ENCODE results near the gene TNIK.

TNIK gene

DNA sequence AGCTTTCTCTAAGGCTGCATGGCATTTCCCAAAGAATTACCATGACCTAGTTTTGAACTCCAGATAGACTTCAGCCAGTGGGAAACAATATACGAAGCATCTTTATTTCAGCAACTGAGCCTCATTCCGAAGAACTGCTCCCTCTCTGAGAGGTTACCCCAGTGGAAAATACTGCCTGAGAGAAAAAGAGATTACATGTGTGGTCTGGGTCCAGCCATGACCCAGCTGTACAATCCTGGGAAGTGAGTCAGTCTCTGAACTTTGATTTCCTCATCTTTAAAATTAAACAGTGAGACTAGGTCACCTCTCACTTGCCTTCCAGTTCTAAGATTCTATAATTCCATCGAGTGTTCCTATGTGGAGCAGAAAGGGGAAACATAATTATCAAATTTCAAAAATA is 42.4 kb downstream of the TNIK start:
- peak in 1 of 2 experiments; percentile 31 for DNase-seq (ENCODE audit: low read depth in 2 of 2)

DNA sequence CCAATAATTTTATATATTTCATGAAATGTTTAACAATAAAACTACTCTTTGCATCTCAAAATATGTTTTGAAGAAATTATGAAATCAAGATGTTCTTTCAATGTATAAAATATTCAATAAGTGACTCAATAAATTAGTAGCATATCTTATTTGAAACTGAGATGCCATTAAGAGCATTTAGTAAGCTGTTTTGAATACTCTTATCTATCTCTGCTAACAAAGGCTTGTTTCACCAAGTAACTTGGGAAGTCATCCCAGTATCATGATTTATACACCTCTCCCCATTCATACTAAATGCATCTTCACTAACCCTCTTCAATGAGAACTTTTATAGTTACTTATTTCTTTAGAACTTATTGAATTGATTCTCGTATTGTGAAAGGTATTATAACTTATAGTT is 43.1 kb downstream of the TNIK start:
- no peak for DNase-seq (ENCODE audit: low read depth in 2 of 2)

DNA sequence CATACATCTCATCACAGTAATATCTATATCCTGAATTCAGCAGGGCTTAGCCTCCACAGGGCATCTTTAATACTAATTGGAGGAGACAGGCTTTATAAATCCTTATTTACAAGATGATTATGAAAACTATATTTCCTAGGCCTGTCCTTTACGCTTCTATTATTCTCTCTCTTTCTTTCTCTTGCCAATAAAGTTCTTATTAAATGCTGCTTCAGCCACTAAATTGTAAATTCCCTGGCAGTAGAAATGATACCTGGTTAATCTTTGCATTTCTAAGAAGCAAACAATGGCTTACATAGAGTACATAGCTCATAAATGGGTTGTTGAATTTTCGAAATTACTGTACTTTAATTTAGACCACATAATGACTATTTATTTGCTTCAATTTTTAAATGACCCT is 43.5 kb downstream of the TNIK start:
- no peak for DNase-seq (ENCODE audit: low read depth in 2 of 2)

- DNase-seq (ENCODE audit: low read depth in 2 of 2), result no peak
Observed at GRCh38 chr3:171416061-171416460, 44.1 kb downstream of the TNIK start.

DNA sequence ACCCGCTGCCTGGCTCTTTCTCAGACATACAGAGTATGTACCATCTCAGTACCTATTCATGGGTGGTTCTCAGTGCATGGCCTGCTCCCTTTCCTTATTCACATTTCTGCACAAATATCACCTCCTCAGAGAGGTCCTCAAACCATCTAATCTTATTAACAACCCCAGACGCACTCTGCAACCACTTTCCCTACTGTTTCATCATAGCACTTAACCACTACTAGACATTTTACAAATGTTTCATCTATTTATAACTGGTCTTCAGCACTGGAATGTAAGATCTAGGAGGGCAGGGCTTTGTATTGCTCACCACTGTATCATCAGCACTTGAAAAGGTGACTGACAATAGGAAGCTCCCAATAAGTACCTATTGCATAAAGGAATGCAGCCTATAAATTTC is 45.1 kb downstream of the TNIK start:
- no peak for DNase-seq (ENCODE audit: low read depth in 2 of 2)

- no peak for DNase-seq (ENCODE audit: low read depth in 2 of 2)
Observed at GRCh38 chr3:171412473-171412872, 47.7 kb downstream of the TNIK start.

- no peak for DNase-seq (ENCODE audit: low read depth in 2 of 2)
Observed at GRCh38 chr3:171412054-171412453, 48.2 kb downstream of the TNIK start.

DNA sequence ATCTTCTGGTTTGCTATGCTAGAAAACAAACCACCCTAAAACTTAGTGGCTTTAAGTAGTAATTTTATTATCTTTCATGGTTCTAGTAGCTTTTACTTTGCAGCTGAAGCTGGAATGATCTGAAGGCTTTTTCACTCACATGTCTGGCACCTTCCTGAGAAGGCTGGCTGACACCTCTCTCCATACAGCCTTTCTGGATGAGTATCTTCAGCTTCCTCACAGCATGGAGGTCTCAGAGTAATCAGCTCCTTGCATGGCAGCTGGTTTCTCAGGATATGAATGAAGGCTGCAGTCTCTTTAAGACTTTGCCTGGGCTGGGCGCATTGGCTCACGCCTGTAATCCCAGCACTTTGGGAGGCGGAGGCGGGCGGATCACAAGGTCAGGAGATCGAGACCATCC is 50.0 kb downstream of the TNIK start:
- no peak for DNase-seq (ENCODE audit: low read depth in 2 of 2)

DNA sequence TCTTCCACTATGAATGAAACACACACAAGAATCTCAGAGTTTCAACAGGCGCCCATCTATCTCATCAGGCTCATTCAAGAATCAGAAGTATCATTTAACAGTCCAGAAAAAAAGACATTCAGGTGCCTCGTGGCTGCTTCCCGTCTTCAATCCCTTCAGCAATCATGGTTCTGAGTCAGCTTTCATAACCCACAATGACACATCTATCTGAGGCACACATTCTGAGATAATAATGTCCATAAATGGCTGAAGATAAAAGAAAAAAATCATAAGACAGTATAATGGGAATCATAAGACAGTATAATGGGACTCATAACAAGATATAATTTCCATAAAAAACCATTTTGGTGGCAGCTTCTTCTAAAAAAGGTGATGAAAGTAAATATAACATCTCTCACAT is 52.4 kb downstream of the TNIK start:
- peak; percentile 45 to 51 for DNase-seq (ENCODE audit: low read depth in 2 of 2)

DNA sequence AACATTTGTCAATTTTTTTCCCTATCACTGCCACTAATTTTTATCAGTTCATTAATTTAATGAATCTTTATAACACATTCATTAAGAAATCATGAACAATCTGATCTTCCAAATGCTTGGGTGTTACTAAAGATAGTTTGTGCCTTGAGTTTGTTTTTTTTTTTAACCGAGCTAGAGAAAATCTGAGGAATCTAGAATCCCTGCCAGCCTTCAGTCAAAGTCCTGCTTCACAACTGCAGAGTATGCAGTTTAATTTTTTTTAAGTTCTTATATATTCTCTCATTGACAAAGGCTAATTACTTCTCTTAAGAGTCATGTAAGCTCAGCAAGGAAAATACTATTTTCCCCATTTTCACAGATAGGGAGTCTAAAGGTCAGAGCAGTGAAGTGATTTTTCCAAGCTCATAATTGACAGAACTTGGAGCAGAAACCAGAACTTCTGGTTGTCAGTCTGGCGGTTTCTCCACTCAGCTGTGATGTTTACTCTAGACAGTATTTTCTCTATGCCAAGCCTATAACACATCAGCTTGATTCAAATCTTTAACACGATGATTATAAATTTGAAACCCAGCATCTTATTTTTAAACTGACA is 55.7 kb downstream of the TNIK start:
- DNase-seq (ENCODE audit: low read depth in 2 of 2), result no peak

DNA sequence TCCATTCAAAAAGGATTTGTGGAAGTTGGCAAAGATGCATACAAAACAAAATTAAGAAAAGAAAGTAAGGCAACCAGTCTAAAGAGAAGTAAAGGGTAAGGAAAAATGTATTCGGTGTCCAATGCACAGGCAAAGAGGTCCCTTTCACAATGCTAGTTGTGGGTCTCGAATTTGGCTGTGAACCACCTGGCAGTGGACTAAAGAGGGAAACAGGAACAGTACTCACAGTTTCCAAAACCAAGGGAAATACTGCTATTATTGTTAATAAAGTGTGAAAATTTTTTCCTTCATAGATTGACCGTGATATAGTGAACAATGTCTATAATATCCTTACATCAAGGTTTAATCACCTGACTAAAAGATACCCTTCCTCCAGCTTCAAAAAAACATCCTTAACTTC is 57.9 kb downstream of the TNIK start:
- DNase-seq (ENCODE audit: low read depth in 2 of 2), result no peak

- DNase-seq (ENCODE audit: low read depth in 2 of 2), result no peak
Observed at GRCh38 chr3:171401432-171401831, 58.8 kb downstream of the TNIK start.

GRCh38 chr3:171399842-171400241 is 60.4 kb downstream of the TNIK start:
- no peak for DNase-seq (ENCODE audit: low read depth in 2 of 2)

DNA sequence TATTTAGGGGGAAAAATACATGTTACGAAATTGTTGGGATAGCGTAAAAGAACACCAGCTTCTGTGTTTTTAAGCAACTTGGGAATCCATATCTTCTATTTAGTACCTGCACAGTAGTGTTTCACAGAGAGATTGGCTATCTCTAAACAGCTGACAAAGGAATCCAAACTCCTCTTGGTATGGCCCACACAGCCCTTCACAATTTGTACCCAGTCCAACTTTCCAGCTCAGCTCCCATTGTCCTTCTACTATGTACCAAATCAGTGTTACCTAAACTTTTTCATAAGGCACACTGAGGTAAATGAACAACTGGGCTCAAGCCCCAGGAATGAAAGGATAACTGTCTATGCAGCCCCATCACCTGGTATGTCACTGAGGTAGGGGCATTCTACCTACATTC is 61.9 kb downstream of the TNIK start:
- DNase-seq (ENCODE audit: low read depth in 2 of 2), result no peak

- DNase-seq (ENCODE audit: low read depth in 2 of 2), result no peak
Observed at GRCh38 chr3:171397089-171397488, 63.1 kb downstream of the TNIK start.

GRCh38 chr3:171396048-171396447 is 64.2 kb downstream of the TNIK start:
- no peak for DNase-seq (ENCODE audit: low read depth in 2 of 2)

- no peak for DNase-seq (ENCODE audit: low read depth in 2 of 2)
Observed at GRCh38 chr3:171393032-171393744, 67.0 kb downstream of the TNIK start.

GRCh38 chr3:171391432-171391831 is 68.8 kb downstream of the TNIK start:
- no peak for DNase-seq (ENCODE audit: low read depth in 2 of 2)

- DNase-seq (ENCODE audit: low read depth in 2 of 2), result no peak
Observed at GRCh38 chr3:171390051-171390941, 69.9 kb downstream of the TNIK start.

GRCh38 chr3:171389491-171389890 is 70.7 kb downstream of the TNIK start:
- no peak for DNase-seq (ENCODE audit: low read depth in 2 of 2)

DNA sequence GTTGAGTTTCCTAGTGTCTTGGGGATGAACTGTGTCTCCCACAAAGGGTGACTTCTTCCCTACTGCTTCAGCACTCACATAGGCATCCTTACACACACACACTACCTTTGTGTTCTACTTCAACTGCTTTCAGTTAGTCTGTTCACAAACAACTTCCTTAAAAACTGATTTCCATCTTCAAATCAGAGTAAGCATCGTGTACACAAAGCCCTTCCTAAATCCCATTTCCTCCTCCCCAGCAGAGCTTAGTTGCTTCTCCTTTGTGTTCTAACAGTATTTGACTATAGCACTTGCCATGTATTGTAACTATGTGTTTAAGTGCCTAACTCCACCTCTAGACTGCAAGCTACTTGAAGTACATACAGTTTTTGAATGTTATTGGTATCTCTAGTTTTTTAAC is 71.7 kb downstream of the TNIK start:
- DNase-seq (ENCODE audit: low read depth in 2 of 2), result no peak

DNA sequence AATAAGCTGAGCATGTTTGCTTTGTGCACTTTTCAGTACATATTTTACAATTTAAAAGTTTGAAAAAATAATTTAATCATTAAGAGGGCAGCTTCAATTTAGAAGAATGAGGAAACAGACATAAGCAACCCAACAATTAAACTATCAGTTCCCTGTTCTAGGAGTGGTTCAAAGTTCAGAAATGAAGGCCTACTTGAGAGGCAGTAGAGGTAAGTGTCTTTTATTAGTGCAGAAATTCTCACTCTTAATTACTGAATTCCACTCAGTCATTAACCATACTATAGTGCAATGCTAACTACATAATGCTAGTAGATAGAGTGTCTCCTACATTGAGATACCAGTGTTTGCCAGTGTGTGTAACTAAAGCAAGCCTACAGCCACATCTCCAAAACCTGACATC is 73.1 kb downstream of the TNIK start:
- no peak for DNase-seq (ENCODE audit: low read depth in 2 of 2)

GRCh38 chr3:171385086-171385485 is 75.1 kb downstream of the TNIK start:
- no peak for DNase-seq (ENCODE audit: low read depth in 2 of 2)
